HepG2 (cell line): ENCODE data around the gene PLCB2. TPM values are rescaled to one million over a fixed set of nuclear protein-coding genes. Genes with fewer than 3 reads are reported as not detected.

ENCODE experiments used
- ATAC-seq: fragments of 200-7000 bp; cut with Tn5 transposase; 3 replicates; pipeline ENCODE4 v1.9.1; 2020; ENCODE audit warnings: mild to moderate bottlenecking, moderate library complexity
- BruUV-seq: library from RNA; stranded (reverse); fragments of 400-500 nt; replicated peaks from 2 replicates; lab custom pipeline; 2021; lab: Mats Ljungman, UMichigan
- CTCF ChIA-PET: fragments of 300-600 bp; formaldehyde crosslinking; extraction: SDS; loops from one replicate; lab custom pipeline; 2021; ENCODE audit warnings: low total read pairs, inconsistent platforms, low intra/inter-chr PET ratio; lab: Yijun Ruan, JAX
- POLR2A ChIA-PET: fragments of 350-600 bp; sonication (Branson Sonifier 250); formaldehyde crosslinking; loops from one replicate; lab custom pipeline; 2020; ENCODE audit warnings: antibody characterized with exemption, inconsistent platforms; lab: Yijun Ruan, JAX
- DNase-seq: peaks from one replicate; pipeline ENCODE4 v3.0.0-alpha.2; 2015; ENCODE audit warnings: low spot score
- FAIRE-seq: peaks from 3 replicates; lab custom pipeline; 2011; peaks lifted over from hg19 to GRCh38; lab: Jason Lieb, UNC
- H2AFZ ChIP-seq: one replicate; pipeline ENCODE4 v1.6.1; 2011; ENCODE audit warnings: low read length, inconsistent platforms
- H3K27ac ChIP-seq: fragments of 300-600 bp; 3 replicates; pipeline ENCODE4 v1.8.0; 2011; ENCODE audit warnings: mixed run types, mild to moderate bottlenecking, mixed read lengths, low read length, inconsistent platforms; ENCODE audit not compliant: insufficient read depth; ENCODE audit errors: extremely low read length
- H3K27me3 ChIP-seq, 2 experiments: fragments of 200-600 bp in 1 of 2; 2 replicates in 1 of 2; 3 replicates in 1 of 2; pipeline versions ENCODE4 v1.6.0 to v1.8.0; 2011; ENCODE audit warnings: low read length in 2 of 2, mild to moderate bottlenecking in 2 of 2, moderate library complexity in 2 of 2, inconsistent platforms in 1 of 2; ENCODE audit not compliant: insufficient read depth in 2 of 2, control insufficient read depth in 1 of 2
- H3K36me3 ChIP-seq, 2 experiments: fragments of 200-600 bp in 1 of 2; replicated peaks in 1 of 2; 2 replicates in 1 of 2; 3 replicates in 1 of 2; pipeline versions ENCODE4 v1.5.1 to v1.8.0; 2011; ENCODE audit warnings: low read length in 2 of 2, inconsistent platforms in 1 of 2; ENCODE audit not compliant: insufficient read depth in 2 of 2, control insufficient read depth in 1 of 2
- H3K4me1 ChIP-seq: 2 replicates; pipeline ENCODE4 v1.5.1; 2012; ENCODE audit warnings: low read length, inconsistent platforms; ENCODE audit not compliant: insufficient read depth
- H3K4me2 ChIP-seq: 2 replicates; pipeline ENCODE4 v1.6.0; 2011; ENCODE audit warnings: low read depth, low read length, inconsistent platforms
- H3K4me3 ChIP-seq, 3 experiments: fragments of 200-600 bp in 1 of 3; sonication (generic), shearing (Covaris generic) in 1 of 3; replicated peaks in 1 of 3; 2 replicates each; pipeline ENCODE4 v1.5.1; 2011 to 2016; ENCODE audit warnings: low read length in 3 of 3, inconsistent platforms in 2 of 3, low read depth in 2 of 3, mild to moderate bottlenecking in 2 of 3, control low read depth in 1 of 3, mixed read lengths in 1 of 3; ENCODE audit not compliant: insufficient read depth in 1 of 3
- H3K79me2 ChIP-seq: one replicate; pipeline ENCODE4 v1.6.1; 2011; ENCODE audit warnings: low read length, inconsistent platforms; ENCODE audit not compliant: insufficient read depth
- H3K9ac ChIP-seq: 2 replicates; pipeline ENCODE4 v1.6.0; 2011; ENCODE audit warnings: mild to moderate bottlenecking, low read depth, low read length, inconsistent platforms; ENCODE audit not compliant: insufficient read depth
- H3K9me3 ChIP-seq: 2 replicates; pipeline ENCODE4 v1.5.1; 2012; ENCODE audit warnings: mild to moderate bottlenecking, low read length
- H4K20me1 ChIP-seq: 2 replicates; pipeline ENCODE4 v1.6.0; 2011; ENCODE audit warnings: inconsistent platforms, mild to moderate bottlenecking, low read length, moderate library complexity; ENCODE audit not compliant: insufficient read depth
- ATF7 ChIP-seq, 2 experiments: fragments of 450-650 bp in 1 of 2; sonication (generic) in 1 of 2; formaldehyde crosslinking in 1 of 2; IDR thresholded peaks; 2 replicates each; pipeline versions ENCODE4 v1.4.0 to v1.6.1; 2016 to 2020; ENCODE audit warnings: antibody characterized with exemption in 1 of 2, mild to moderate bottlenecking in 1 of 2, missing genetic modification reagents in 1 of 2
- SETDB1 ChIP-seq: sonication (generic); formaldehyde crosslinking; IDR thresholded peaks from 2 replicates; pipeline ENCODE4 v1.5.1; 2020; ENCODE audit warnings: missing genetic modification reagents, mild to moderate bottlenecking, borderline replicate concordance
- TBL1XR1 ChIP-seq: fragments of 150-350 bp; IDR thresholded peaks from 2 replicates; pipeline ENCODE4 v1.6.1; 2014; ENCODE audit warnings: borderline replicate concordance, low read length; ENCODE audit not compliant: partially characterized antibody
- UBTF ChIP-seq: sonication (generic); formaldehyde crosslinking; IDR thresholded peaks from 2 replicates; pipeline ENCODE4 v1.4.0; 2020; ENCODE audit warnings: mild to moderate bottlenecking, missing genetic modification reagents
- ZBED4 ChIP-seq: sonication (generic); formaldehyde crosslinking; IDR thresholded peaks from 2 replicates; pipeline ENCODE4 v1.4.0; 2020; ENCODE audit warnings: missing genetic modification reagents, borderline replicate concordance
- ZNF350 ChIP-seq: sonication (generic); formaldehyde crosslinking; IDR thresholded peaks from 2 replicates; pipeline ENCODE4 v1.4.0; 2020; ENCODE audit warnings: mild to moderate bottlenecking, low read depth, missing genetic modification reagents, borderline replicate concordance
- WGBS: methylation state at CpG from one replicate; pipeline ENCODE4 v1.1.6; 2017; ENCODE audit warnings: low lambda C conversion rate; 5-methylcytosine and 5-hydroxymethylcytosine counted together
- in situ Hi-C: cut with HindIII; loops from 2 replicates; pipeline ENCODE4 v1.10.0; 2017; ENCODE audit warnings: low pct_unique_long_range_greater_than_20kb; ENCODE audit not compliant: extremely low pct_ligation_motif_present
- intact Hi-C: fragments of 100-400 bp; cut with micrococcal nuclease; formaldehyde crosslinking; loops from one replicate; pipeline ENCODE4 v1.10.0; 2022; ENCODE audit not compliant: unreplicated experiment
- polyA plus RNA-seq, 8 experiments: library from polyadenylated mRNA; depleted of rRNA in 3 of 8; stranded (reverse) in 7 of 8; unstranded in 1 of 8; fragments of >200 nt; fragmentation: Illumina TruSeq in 4 of 8; extraction: Trizol in 4 of 8; gene quantifications; 2 replicates each; pipeline versions ENCODE4 v1.2.1 to v1.2.3, GENCODE V29; 2011 to 2016; ENCODE audit warnings: low read depth in 4 of 8, missing spikeins in 1 of 8, mixed read lengths in 1 of 8; ENCODE audit not compliant: insufficient read depth in 1 of 8
- total RNA-seq, 5 experiments: library from RNA; depleted of rRNA; stranded (reverse); fragments of >200 nt; fragmentation: Illumina TruSeq; extraction: Trizol; gene quantifications; 2 replicates each; pipeline ENCODE4 v1.2.3, GENCODE V29; 2016; ENCODE audit warnings: low read depth in 1 of 5
- TF ChIP-seq, protein P1 (sequence below): sonication (generic); formaldehyde crosslinking; IDR thresholded peaks from 2 replicates; pipeline ENCODE4 v1.5.1; 2020; ENCODE audit warnings: mild to moderate bottlenecking, missing genetic modification reagents, moderate library complexity

The PLCB2 gene
- total and polyA plus RNA-seq, 2 of the 13 experiments (the other 11 are each of a cell fraction or from before 2014, with no cell fraction given), result 0.11 TPM; not detected in 1

DNA sequence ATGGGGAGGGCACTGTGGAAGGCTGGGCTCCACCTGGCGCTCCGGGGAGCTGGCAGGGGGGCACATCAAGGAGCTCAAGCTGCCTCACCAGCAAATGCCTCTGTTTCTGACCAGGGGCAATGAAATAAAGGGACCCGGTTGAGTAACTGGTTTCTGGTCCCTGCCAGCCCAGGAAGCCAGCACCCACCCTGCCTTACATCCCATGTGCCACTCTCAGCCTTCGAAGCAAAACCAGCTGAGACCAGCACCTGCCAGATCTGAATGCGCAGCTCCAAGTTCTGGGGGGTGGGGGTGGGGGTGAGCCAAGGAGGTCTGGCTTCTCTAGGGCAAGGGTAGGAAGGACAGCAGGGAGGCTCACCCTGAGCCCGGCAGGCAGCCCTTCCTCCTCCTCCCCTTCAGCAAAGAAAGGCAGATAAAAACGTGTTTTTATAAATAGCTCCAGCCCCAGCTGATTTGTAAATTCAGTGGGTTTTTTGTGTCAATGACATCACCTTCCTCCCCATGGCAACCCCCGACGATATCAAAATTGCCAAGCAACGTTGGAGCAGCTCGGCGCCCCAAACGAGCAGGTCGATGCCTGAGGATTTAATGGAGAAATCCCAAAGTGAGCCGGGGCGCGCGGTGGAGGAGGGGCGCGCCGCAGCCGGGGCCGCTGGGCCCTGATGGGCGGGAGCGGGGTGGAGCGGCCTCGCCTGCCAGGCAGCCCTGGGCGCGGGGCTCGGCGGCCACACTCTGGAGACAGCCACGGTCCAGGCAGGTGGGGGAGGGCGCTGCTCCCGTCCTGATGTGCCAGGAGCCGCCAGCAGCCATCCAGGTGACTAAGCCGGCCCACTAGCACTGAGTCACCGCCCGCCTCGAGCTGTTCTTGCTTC lies 69.0 kb downstream of the PLCB2 start, which contains the start of gene PAK6:
Gene PAK6, plus strand, starts transcription at position 532 of the 872 bp plus-strand sequence. CDS start 25,723 bp downstream, outside the sequence.
- Histone ChIP-seq H3K9me3 (no peaks in the 10 kb centered on the region), H3K9ac (no peak within 1 kb of the TSS), H3K4me2 (peak within 1 kb of the TSS; percentile 68), H3K79me2 (no peaks in the 10 kb centered on the region), H4K20me1 (no peaks in the 10 kb centered on the region), H2AFZ (no peak within 1 kb of the TSS), H3K4me3 (peak within 1 kb of the TSS in 2 of 3 experiments; percentile 18 to 41; a peak in 2 of 6 replicates), H3K4me1 (peaks cover 14% of the 10 kb centered on the region), H3K27me3 (peaks cover 9 to 49% of the 10 kb centered on the region in 2 experiments; a peak in 4 of 5 replicates), H3K36me3 (no peaks in the 10 kb centered on the region), H3K27ac (no peak within 1 kb of the TSS)
- FAIRE-seq (no peak), ATAC-seq (peak; percentile 81), DNase-seq (no peak)
- 27% methylated on average over 18 of the region's 39 CpGs for WGBS
- no TSS peak for BruUV-seq
- ChIA-PET POLR2A (no interaction called here), CTCF (no interaction called here)
- intact Hi-C loops (no loop called here), in situ Hi-C loops (no loop called here)
- TF ChIP-seq ZBED4 (CRISPR knock-in tag) (no peak), ATF7 (IDR thresholded peaks at IDR 0.05) (peak; percentile 23; the same call in 1 of the 2 replicates), ATF7 (CRISPR knock-in tag; IDR thresholded peaks at IDR 0.05) (no peak), TBL1XR1 (no peak), SETDB1 (CRISPR knock-in tag) (no peak), UBTF (peak; percentile 30; the same call in 1 of the 2 replicates), ZNF350 (CRISPR knock-in tag) (no peak)
- TF ChIP-seq, protein P1, sequence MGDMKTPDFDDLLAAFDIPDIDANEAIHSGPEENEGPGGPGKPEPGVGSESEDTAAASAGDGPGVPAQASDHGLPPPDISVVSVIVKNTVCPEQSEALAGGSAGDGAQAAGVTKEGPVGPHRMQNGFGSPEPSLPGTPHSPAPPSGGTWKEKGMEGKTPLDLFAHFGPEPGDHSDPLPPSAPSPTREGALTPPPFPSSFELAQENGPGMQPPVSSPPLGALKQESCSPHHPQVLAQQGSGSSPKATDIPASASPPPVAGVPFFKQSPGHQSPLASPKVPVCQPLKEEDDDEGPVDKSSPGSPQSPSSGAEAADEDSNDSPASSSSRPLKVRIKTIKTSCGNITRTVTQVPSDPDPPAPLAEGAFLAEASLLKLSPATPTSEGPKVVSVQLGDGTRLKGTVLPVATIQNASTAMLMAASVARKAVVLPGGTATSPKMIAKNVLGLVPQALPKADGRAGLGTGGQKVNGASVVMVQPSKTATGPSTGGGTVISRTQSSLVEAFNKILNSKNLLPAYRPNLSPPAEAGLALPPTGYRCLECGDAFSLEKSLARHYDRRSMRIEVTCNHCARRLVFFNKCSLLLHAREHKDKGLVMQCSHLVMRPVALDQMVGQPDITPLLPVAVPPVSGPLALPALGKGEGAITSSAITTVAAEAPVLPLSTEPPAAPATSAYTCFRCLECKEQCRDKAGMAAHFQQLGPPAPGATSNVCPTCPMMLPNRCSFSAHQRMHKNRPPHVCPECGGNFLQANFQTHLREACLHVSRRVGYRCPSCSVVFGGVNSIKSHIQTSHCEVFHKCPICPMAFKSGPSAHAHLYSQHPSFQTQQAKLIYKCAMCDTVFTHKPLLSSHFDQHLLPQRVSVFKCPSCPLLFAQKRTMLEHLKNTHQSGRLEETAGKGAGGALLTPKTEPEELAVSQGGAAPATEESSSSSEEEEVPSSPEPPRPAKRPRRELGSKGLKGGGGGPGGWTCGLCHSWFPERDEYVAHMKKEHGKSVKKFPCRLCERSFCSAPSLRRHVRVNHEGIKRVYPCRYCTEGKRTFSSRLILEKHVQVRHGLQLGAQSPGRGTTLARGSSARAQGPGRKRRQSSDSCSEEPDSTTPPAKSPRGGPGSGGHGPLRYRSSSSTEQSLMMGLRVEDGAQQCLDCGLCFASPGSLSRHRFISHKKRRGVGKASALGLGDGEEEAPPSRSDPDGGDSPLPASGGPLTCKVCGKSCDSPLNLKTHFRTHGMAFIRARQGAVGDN (CRISPR knock-in tag), result peak; percentile 29; the same call in 1 of the 2 replicates
